ENCODE results near the gene APIP.

APIP gene

DNA sequence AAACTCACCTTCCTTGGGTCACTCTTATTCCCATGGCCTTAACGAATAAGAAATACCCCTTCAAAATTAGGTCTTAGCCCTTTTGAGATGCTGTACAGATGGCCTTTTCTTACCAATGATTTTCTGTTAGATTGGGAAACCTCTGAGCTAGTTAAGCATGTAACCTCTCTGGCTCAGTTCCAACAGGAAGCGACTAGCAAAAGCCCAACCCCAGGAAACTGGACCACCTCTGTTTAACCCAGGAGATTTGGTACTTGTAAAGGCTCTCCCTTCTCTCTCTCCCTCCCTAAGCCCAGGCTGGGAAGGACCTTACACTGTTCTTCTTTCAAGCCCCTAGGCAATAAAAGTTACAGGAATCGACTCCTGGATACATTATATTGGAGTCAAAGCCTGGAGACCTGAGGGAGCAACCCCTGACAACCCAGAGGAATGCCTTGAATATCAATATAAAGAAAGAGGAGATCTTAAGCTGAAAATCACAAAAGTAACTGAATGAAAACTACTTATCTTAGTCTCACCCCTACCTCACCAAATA, 11.7 kb downstream of the APIP start:
- Histone ChIP-seq H3K79me2 (ENCODE audit: low read length) (peaks cover 43% of the 10 kb centered on the region), H3K9me2 (replicated peaks; ENCODE audit: insufficient read depth, low read length) (no peaks in the 10 kb centered on the region), H3K9me3 (replicated peaks; ENCODE audit: insufficient read depth, low read length) (no peaks in the 10 kb centered on the region)

DNA sequence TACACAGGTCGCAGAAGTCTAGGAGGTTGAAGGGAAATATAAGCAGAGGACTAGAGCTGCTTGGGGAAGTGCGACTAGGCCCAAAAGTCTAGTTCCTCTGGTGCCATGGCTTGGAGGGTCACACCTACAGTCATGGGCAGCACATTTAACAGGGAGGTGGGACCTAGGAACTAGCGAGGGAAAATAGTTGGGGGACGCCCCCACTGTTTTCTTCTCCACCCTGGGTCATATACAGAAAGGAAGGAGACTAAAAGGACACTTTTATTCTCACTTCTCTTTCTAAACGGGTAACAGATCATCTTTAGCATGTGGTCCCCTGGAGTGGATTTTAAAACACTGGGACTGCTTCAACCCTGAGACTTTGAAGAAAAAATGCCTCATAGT, 16.6 kb downstream of the APIP start:
- H3K36me3 ChIP-seq (replicated peaks; ENCODE audit: insufficient read depth, low read length), result no peaks in the 10 kb centered on the region
- H2AFZ ChIP-seq (ENCODE audit: low read length), result no peak overlapping the region
- H3K27ac ChIP-seq (ENCODE audit: low read length), result no peak overlapping the region
- H3F3A ChIP-seq (ENCODE audit: insufficient read depth, low read length), result no peaks in the 10 kb centered on the region
- TF ChIP-seq EZH2 (optimal IDR thresholded peaks at IDR 0.05; ENCODE audit: low read depth, low read length), result no peak
- TF ChIP-seq, protein P1, sequence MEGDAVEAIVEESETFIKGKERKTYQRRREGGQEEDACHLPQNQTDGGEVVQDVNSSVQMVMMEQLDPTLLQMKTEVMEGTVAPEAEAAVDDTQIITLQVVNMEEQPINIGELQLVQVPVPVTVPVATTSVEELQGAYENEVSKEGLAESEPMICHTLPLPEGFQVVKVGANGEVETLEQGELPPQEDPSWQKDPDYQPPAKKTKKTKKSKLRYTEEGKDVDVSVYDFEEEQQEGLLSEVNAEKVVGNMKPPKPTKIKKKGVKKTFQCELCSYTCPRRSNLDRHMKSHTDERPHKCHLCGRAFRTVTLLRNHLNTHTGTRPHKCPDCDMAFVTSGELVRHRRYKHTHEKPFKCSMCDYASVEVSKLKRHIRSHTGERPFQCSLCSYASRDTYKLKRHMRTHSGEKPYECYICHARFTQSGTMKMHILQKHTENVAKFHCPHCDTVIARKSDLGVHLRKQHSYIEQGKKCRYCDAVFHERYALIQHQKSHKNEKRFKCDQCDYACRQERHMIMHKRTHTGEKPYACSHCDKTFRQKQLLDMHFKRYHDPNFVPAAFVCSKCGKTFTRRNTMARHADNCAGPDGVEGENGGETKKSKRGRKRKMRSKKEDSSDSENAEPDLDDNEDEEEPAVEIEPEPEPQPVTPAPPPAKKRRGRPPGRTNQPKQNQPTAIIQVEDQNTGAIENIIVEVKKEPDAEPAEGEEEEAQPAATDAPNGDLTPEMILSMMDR (IDR thresholded peaks at IDR 0.05; ENCODE audit: low read length), result no peak
- TF ChIP-seq EZH2phosphoT487 (IDR thresholded peaks at IDR 0.05; ENCODE audit: low read length), result no peak
- H3K9me3 ChIP-seq (replicated peaks; ENCODE audit: insufficient read depth, low read length), result no peaks in the 10 kb centered on the region
- peaks cover 14% of the 10 kb centered on the region for H3K79me2 ChIP-seq (ENCODE audit: low read length)
- H3K9me2 ChIP-seq (replicated peaks; ENCODE audit: insufficient read depth, low read length), result no peaks in the 10 kb centered on the region
- no peak overlapping the region for H3K4me2 ChIP-seq (ENCODE audit: low read depth, low read length)
- H4K20me1 ChIP-seq (ENCODE audit: insufficient read depth, low read length), result no peaks in the 10 kb centered on the region
- H3K4me3 ChIP-seq (ENCODE audit: low read length), result no peak overlapping the region
- DNase-seq, result no peak
- no peaks in the 10 kb centered on the region for H3K4me1 ChIP-seq (ENCODE audit: low read length)
- H3K27me3 ChIP-seq (replicated peaks; ENCODE audit: insufficient read depth, low read length), result no peaks in the 10 kb centered on the region
- no peak overlapping the region for H3K9ac ChIP-seq (ENCODE audit: low read length)

More for the DNA sequence above, 11.7 kb downstream of the APIP start:
- Histone ChIP-seq H2AFZ (ENCODE audit: low read length) (no peak overlapping the region), H3K9ac (ENCODE audit: low read length) (no peak overlapping the region), H3K4me2 (ENCODE audit: low read depth, low read length) (no peak overlapping the region), H3K4me1 (ENCODE audit: low read length) (peaks cover 18% of the 10 kb centered on the region), H3K27me3 (replicated peaks; ENCODE audit: insufficient read depth, low read length) (no peaks in the 10 kb centered on the region), H3K4me3 (ENCODE audit: low read length) (no peak overlapping the region), H4K20me1 (ENCODE audit: insufficient read depth, low read length) (no peaks in the 10 kb centered on the region), H3K36me3 (replicated peaks; ENCODE audit: insufficient read depth, low read length) (no peaks in the 10 kb centered on the region), H3K27ac (ENCODE audit: low read length) (no peak overlapping the region), H3F3A (ENCODE audit: insufficient read depth, low read length) (peaks cover 6% of the 10 kb centered on the region)
- no peak for DNase-seq
- TF ChIP-seq, protein P1 (IDR thresholded peaks at IDR 0.05; ENCODE audit: low read length), result no peak
- TF ChIP-seq EZH2phosphoT487 (IDR thresholded peaks at IDR 0.05; ENCODE audit: low read length) (no peak), EZH2 (optimal IDR thresholded peaks at IDR 0.05; ENCODE audit: low read depth, low read length) (no peak)

DNA sequence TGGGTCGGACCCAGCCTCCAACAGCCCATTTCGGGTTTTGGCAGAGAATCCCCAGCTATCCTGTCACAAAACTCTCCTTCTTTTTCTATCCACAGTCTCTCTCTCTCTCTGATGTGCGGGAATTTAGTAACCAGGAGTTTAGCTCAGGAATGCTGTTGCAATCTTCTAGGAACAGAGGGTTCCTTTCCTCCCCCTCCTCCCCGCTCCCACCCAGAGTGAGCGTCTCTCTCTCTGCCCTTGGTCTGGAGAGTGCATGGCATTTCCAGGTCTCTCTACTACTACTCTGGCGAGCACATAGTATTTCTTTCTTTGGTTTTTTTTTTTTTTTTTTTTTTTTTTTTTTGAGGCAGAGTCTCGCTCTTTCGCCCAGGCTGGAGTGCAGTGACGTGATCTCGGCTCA, 17.7 kb downstream of the APIP start:
- no peaks in the 10 kb centered on the region for H3F3A ChIP-seq (ENCODE audit: insufficient read depth, low read length)
- no peaks in the 10 kb centered on the region for H4K20me1 ChIP-seq (ENCODE audit: insufficient read depth, low read length)
- no peaks in the 10 kb centered on the region for H3K36me3 ChIP-seq (replicated peaks; ENCODE audit: insufficient read depth, low read length)
- H3K9me3 ChIP-seq (replicated peaks; ENCODE audit: insufficient read depth, low read length), result no peaks in the 10 kb centered on the region
- H3K4me1 ChIP-seq (ENCODE audit: low read length), result no peaks in the 10 kb centered on the region
- TF ChIP-seq, protein P1 (IDR thresholded peaks at IDR 0.05; ENCODE audit: low read length), result no peak
- no peak for TF ChIP-seq EZH2phosphoT487 (IDR thresholded peaks at IDR 0.05; ENCODE audit: low read length)
- no peak for TF ChIP-seq EZH2 (optimal IDR thresholded peaks at IDR 0.05; ENCODE audit: low read depth, low read length)
- H3K4me2 ChIP-seq (ENCODE audit: low read depth, low read length), result no peak overlapping the region
- H3K27ac ChIP-seq (ENCODE audit: low read length), result no peak overlapping the region
- no peak for DNase-seq
- H3K79me2 ChIP-seq (ENCODE audit: low read length), result peaks cover 13% of the 10 kb centered on the region
- H3K4me3 ChIP-seq (ENCODE audit: low read length), result no peak overlapping the region
- H2AFZ ChIP-seq (ENCODE audit: low read length), result no peak overlapping the region
- H3K27me3 ChIP-seq (replicated peaks; ENCODE audit: insufficient read depth, low read length), result no peaks in the 10 kb centered on the region
- H3K9ac ChIP-seq (ENCODE audit: low read length), result no peak overlapping the region
- no peaks in the 10 kb centered on the region for H3K9me2 ChIP-seq (replicated peaks; ENCODE audit: insufficient read depth, low read length)
